ENCODE results near the gene PTBP1. TPM values are rescaled to one million over a fixed set of nuclear protein-coding genes. Genes with fewer than 3 reads are reported as not detected.

PTBP1 gene
- total and polyA plus RNA-seq, 2 of the 13 experiments (the other 11 are each of a cell fraction or from before 2014, with no cell fraction given): 195 to 288 TPM

DNA sequence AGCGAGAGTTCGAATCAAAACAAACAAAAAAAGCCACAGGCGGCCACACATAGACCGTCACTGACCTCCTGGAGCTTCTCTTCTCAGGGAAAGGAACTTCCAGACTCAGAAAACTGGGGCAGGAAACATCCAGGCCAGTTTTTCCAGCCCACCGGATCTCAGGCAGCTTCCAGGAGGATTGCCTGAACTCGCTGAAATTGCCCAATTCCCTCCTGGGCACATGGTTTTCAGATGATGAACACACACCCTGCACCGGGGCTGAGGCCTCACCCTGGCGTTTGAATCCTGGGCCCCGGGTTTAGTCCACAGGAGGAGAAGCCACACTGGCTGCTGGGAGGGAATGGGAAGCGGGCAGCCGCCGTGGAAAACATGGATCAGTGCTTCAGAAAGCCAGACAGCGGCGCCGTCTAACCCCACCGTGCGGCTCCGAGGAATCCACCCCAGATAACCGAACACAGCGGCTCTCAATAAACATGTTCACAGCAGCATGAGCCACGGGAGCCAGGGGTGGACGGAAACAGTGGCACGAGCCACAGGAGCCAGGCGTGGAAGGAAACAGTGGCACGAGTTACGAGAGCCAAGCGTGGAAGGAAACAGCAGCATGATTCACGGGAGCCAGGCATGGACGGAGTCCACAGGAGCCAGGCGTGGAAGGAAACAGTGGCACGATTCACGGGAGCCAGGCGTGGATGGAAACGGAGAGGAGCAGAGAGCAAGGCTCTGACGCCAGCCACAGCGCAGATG, 18.2 kb upstream of the PTBP1 start (continued):
- TF ChIP-seq, protein P1, sequence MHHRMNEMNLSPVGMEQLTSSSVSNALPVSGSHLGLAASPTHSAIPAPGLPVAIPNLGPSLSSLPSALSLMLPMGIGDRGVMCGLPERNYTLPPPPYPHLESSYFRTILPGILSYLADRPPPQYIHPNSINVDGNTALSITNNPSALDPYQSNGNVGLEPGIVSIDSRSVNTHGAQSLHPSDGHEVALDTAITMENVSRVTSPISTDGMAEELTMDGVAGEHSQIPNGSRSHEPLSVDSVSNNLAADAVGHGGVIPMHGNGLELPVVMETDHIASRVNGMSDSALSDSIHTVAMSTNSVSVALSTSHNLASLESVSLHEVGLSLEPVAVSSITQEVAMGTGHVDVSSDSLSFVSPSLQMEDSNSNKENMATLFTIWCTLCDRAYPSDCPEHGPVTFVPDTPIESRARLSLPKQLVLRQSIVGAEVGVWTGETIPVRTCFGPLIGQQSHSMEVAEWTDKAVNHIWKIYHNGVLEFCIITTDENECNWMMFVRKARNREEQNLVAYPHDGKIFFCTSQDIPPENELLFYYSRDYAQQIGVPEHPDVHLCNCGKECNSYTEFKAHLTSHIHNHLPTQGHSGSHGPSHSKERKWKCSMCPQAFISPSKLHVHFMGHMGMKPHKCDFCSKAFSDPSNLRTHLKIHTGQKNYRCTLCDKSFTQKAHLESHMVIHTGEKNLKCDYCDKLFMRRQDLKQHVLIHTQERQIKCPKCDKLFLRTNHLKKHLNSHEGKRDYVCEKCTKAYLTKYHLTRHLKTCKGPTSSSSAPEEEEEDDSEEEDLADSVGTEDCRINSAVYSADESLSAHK (CRISPR knock-in tag; IDR thresholded peaks at IDR 0.05; ENCODE audit: borderline replicate concordance): peak; percentile 63; the same call in 1 of the 2 replicates
- TF ChIP-seq CAMTA2 (CRISPR knock-in tag; IDR thresholded peaks at IDR 0.05; ENCODE audit: borderline replicate concordance): no peak
- TF ChIP-seq, protein P2, sequence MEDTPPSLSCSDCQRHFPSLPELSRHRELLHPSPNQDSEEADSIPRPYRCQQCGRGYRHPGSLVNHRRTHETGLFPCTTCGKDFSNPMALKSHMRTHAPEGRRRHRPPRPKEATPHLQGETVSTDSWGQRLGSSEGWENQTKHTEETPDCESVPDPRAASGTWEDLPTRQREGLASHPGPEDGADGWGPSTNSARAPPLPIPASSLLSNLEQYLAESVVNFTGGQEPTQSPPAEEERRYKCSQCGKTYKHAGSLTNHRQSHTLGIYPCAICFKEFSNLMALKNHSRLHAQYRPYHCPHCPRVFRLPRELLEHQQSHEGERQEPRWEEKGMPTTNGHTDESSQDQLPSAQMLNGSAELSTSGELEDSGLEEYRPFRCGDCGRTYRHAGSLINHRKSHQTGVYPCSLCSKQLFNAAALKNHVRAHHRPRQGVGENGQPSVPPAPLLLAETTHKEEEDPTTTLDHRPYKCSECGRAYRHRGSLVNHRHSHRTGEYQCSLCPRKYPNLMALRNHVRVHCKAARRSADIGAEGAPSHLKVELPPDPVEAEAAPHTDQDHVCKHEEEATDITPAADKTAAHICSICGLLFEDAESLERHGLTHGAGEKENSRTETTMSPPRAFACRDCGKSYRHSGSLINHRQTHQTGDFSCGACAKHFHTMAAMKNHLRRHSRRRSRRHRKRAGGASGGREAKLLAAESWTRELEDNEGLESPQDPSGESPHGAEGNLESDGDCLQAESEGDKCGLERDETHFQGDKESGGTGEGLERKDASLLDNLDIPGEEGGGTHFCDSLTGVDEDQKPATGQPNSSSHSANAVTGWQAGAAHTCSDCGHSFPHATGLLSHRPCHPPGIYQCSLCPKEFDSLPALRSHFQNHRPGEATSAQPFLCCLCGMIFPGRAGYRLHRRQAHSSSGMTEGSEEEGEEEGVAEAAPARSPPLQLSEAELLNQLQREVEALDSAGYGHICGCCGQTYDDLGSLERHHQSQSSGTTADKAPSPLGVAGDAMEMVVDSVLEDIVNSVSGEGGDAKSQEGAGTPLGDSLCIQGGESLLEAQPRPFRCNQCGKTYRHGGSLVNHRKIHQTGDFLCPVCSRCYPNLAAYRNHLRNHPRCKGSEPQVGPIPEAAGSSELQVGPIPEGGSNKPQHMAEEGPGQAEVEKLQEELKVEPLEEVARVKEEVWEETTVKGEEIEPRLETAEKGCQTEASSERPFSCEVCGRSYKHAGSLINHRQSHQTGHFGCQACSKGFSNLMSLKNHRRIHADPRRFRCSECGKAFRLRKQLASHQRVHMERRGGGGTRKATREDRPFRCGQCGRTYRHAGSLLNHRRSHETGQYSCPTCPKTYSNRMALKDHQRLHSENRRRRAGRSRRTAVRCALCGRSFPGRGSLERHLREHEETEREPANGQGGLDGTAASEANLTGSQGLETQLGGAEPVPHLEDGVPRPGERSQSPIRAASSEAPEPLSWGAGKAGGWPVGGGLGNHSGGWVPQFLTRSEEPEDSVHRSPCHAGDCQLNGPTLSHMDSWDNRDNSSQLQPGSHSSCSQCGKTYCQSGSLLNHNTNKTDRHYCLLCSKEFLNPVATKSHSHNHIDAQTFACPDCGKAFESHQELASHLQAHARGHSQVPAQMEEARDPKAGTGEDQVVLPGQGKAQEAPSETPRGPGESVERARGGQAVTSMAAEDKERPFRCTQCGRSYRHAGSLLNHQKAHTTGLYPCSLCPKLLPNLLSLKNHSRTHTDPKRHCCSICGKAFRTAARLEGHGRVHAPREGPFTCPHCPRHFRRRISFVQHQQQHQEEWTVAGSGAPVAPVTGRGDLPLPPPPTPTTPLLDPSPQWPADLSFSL (CRISPR knock-in tag; IDR thresholded peaks at IDR 0.05): no peak
- no peak for TF ChIP-seq U2AF2 (IDR thresholded peaks at IDR 0.05; ENCODE audit: low read depth, low read length)
- peak; percentile 78; the same call in 1 of the 2 replicates for TF ChIP-seq RXRB (CRISPR knock-in tag; IDR thresholded peaks at IDR 0.05; ENCODE audit: borderline replicate concordance)
- TF ChIP-seq CBX2 (IDR thresholded peaks at IDR 0.05; ENCODE audit: low read depth, low read length): no peak
- no peak for TF ChIP-seq CBX2 (CRISPR knock-in tag; IDR thresholded peaks at IDR 0.05; ENCODE audit: low read depth)
- TF ChIP-seq, protein P3, sequence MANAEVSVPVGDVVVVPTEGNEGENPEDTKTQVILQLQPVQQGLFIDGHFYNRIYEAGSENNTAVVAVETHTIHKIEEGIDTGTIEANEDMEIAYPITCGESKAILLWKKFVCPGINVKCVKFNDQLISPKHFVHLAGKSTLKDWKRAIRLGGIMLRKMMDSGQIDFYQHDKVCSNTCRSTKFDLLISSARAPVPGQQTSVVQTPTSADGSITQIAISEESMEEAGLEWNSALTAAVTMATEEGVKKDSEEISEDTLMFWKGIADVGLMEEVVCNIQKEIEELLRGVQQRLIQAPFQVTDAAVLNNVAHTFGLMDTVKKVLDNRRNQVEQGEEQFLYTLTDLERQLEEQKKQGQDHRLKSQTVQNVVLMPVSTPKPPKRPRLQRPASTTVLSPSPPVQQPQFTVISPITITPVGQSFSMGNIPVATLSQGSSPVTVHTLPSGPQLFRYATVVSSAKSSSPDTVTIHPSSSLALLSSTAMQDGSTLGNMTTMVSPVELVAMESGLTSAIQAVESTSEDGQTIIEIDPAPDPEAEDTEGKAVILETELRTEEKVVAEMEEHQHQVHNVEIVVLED (CRISPR knock-in tag; IDR thresholded peaks at IDR 0.05; ENCODE audit: borderline replicate concordance): no peak
- TF ChIP-seq ZNF547 (CRISPR knock-in tag; IDR thresholded peaks at IDR 0.05): peak; percentile 62
- TF ChIP-seq SMARCC2 (IDR thresholded peaks at IDR 0.05): no peak
